Measurements from ENCODE around the gene UBE2G1.

The UBE2G1 gene

DNA sequence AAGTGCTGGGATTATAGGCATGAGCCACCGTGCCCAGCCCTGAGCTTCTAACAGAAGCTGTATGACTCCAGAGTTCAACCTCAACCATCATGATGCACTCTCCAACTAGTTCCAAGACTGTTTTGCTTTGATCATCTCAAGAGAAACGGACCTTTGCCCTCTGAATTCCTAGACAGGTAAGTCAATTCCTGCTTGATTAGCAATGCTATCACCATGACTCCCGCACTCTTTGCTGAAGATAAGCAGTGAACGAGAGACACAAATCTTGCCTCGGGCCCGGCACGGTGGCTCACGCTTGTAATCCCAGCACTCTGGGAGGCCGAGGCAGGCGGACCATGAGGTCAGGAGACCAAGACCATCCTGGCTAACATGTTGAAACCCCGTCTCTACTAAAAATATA lies 124.9 kb downstream of the UBE2G1 start:
- no peak for DNase-seq

GRCh38 chr17:4236456-4236855 lies 130.0 kb downstream of the UBE2G1 start:
- peak in 1 of 2 experiments; percentile 40 for DNase-seq

- no peak for DNase-seq
Measured at GRCh38 chr17:4235372-4236279, 130.8 kb downstream of the UBE2G1 start.

DNA sequence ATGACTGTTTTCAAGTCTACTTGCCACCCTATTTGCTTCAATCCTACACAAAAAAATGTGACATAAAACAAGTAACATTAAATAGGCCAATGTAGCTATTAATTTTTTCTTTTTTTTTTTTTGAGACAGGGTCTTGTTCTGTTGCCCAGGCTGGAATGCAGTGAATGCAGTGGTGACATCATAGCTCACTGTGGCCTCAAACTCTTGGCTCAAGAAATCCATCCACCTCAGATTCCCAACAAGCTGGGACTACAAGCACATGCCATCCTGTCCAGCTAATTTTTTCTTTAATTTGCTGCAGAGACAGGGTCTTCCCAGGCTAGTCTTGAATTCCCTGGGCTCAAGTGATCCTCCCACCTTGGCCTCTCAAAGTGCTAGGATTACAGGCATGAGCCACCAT lies 132.1 kb downstream of the UBE2G1 start:
- DNase-seq: no peak

DNA sequence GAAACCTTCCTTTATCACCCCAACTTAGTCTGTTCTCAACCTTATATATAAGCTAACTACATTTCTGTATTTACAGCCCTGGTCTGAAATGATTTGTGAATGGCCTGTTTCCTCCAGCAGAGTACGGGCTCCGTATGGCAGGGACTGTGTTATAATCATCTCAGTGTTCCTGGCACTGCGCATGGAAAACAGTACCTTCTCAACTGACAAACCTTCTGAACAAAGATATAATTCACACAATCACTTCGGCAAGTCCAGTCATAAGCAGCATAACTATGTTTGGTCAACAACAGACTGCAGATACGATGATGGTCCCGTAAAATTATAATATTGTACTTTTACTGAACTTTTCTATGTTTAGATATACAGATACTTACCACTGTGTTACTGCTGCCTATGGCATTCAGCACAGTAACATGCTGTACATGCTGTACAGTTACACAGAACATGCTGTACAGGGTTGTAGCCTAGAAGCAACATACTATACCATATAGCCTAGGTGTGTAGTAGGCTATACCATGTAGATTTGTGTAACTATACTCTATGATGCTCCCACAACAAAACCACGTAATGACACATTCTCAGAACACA lies 132.7 kb downstream of the UBE2G1 start:
- DNase-seq: no peak

GRCh38 chr17:4232168-4232813 lies 134.2 kb downstream of the UBE2G1 start:
- DNase-seq: no peak

- DNase-seq: peak in 1 of 2 experiments; percentile 81
Measured at GRCh38 chr17:4229627-4230541, 136.6 kb downstream of the UBE2G1 start.

- DNase-seq: no peak
Measured at GRCh38 chr17:4221899-4222659, 144.4 kb downstream of the UBE2G1 start.

- DNase-seq: no peak
Measured at GRCh38 chr17:4221163-4221562, 145.3 kb downstream of the UBE2G1 start.

DNA sequence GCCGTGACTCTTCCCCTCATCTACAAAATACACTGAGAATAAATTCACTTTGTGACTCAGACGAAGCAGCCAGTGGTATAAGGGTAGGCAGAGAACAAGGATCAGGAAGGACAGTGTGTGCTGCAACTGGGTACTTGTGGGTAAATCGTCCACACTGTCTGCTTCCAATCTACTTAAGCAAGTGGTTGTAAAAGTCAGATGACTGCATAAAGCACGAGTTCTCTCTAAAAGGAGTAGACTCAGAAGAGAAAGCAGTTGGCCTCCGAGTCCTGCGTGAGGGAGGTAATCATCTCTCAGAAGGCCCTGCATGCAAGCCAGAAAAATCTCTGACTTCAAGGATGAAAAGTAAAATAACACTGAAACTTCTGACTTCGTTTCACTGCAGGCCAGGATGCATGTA lies 145.8 kb downstream of the UBE2G1 start:
- DNase-seq: no peak
